GM19240 (cell line): ENCODE results near the gene EYS.
"Not testable (repeated sequence)": the region's sequence is repeated elsewhere in the genome, so short reads cannot be mapped to it uniquely, and the experiment has no call there.

ENCODE experiments used
- DNase-seq: peaks from one replicate; pipeline ENCODE4 v3.0.0; 2011; ENCODE audit warnings: low spot score; ENCODE audit not compliant: insufficient read length

The EYS gene

GRCh38 chr6:63803371-63803770, 1903.7 kb downstream of the EYS start:
- no peak for DNase-seq

- no peak for DNase-seq
Measured at GRCh38 chr6:63802606-63803206, 1904.3 kb downstream of the EYS start.

- not testable (repeated sequence) for DNase-seq
Measured at GRCh38 chr6:63800386-63800785, 1906.6 kb downstream of the EYS start.

- no peak for DNase-seq
Measured at GRCh38 chr6:63799813-63800212, 1907.2 kb downstream of the EYS start.

GRCh38 chr6:63799313-63799712, 1907.7 kb downstream of the EYS start:
- DNase-seq = no peak

GRCh38 chr6:63798378-63798777, 1908.6 kb downstream of the EYS start:
- no peak for DNase-seq

- no peak for DNase-seq
Measured at GRCh38 chr6:63797721-63798120, 1909.3 kb downstream of the EYS start.

GRCh38 chr6:63795826-63796225, 1911.2 kb downstream of the EYS start:
- no peak for DNase-seq

GRCh38 chr6:63795006-63795405, 1912.0 kb downstream of the EYS start:
- DNase-seq = no peak

GRCh38 chr6:63793465-63794137, 1913.4 kb downstream of the EYS start:
- no peak for DNase-seq

- DNase-seq = no peak
Measured at GRCh38 chr6:63792736-63793464, 1914.1 kb downstream of the EYS start.

GRCh38 chr6:63790334-63790733, 1916.7 kb downstream of the EYS start:
- DNase-seq = no peak

- DNase-seq = no peak
Measured at GRCh38 chr6:63789699-63790098, 1917.3 kb downstream of the EYS start.

GRCh38 chr6:63788569-63788968, 1918.5 kb downstream of the EYS start:
- no peak for DNase-seq

GRCh38 chr6:63787021-63787420, 1920.0 kb downstream of the EYS start:
- no peak for DNase-seq

GRCh38 chr6:63785006-63785405, 1922.0 kb downstream of the EYS start:
- no peak for DNase-seq

- no peak for DNase-seq
Measured at GRCh38 chr6:63783096-63783495, 1923.9 kb downstream of the EYS start.

GRCh38 chr6:63774961-63775360, 1932.1 kb downstream of the EYS start:
- DNase-seq = no peak

GRCh38 chr6:63773200-63773599, 1933.8 kb downstream of the EYS start:
- no peak for DNase-seq

GRCh38 chr6:63765828-63766227, 1941.2 kb downstream of the EYS start:
- DNase-seq = no peak

GRCh38 chr6:63764318-63764916, 1942.6 kb downstream of the EYS start:
- DNase-seq = no peak

GRCh38 chr6:63760199-63760598, 1946.8 kb downstream of the EYS start:
- DNase-seq = no peak
